OCI-LY3 (cell line): ENCODE data around the gene DNAJC8.

Experiments
- H2AFZ ChIP-seq: fragments of 200-600, 300-600 bp; shearing (Covaris generic); 2 replicates; pipeline ENCODE4 v1.6.0; 2014; ENCODE audit warnings: antibody characterized with exemption, low read depth, low read length
- H3K27ac ChIP-seq: fragments of 200-600, 300-600 bp; sonication (generic); 2 replicates; pipeline ENCODE4 v1.5.1; 2014; ENCODE audit warnings: mild to moderate bottlenecking, low read length, moderate library complexity, mixed read lengths
- H3K27me3 ChIP-seq: fragments of 200-600, 300-600 bp; sonication (generic); 2 replicates; pipeline ENCODE4 v1.6.1; 2014; ENCODE audit warnings: low read depth, low read length, mixed read lengths
- H3K36me3 ChIP-seq: fragments of 200-600, 300-600 bp; sonication (generic); replicated peaks from 2 replicates; pipeline ENCODE3; 2014; ENCODE audit warnings: low read depth, low read length, mixed read lengths
- H3K4me1 ChIP-seq: fragments of 300-600, 200-600 bp; sonication (generic); 2 replicates; pipeline ENCODE4 v1.6.1; 2014; ENCODE audit warnings: low read length, mixed read lengths
- H3K4me2 ChIP-seq: fragments of 200-600, 300-600 bp; sonication (generic); 2 replicates; pipeline ENCODE4 v1.6.1; 2014; ENCODE audit warnings: low read length, mixed read lengths
- H3K4me3 ChIP-seq: fragments of 300-600, 200-600 bp; sonication (generic); 2 replicates; pipeline ENCODE4 v1.5.1; 2014; ENCODE audit warnings: antibody characterized with exemption, mild to moderate bottlenecking, low read length, moderate library complexity
- H3K79me2 ChIP-seq: fragments of 300-600, 200-600 bp; shearing (Covaris generic); 2 replicates; pipeline ENCODE4 v1.6.1; 2014; ENCODE audit warnings: mild to moderate bottlenecking, low read length, mixed read lengths
- H3K9ac ChIP-seq: fragments of 300-600, 200-600 bp; shearing (Covaris generic); 2 replicates; pipeline ENCODE4 v1.6.0; 2014; ENCODE audit warnings: mild to moderate bottlenecking, low read length, moderate library complexity
- H3K9me3 ChIP-seq: fragments of 200-600, 300-600 bp; shearing (Covaris generic); 2 replicates; pipeline ENCODE4 v1.6.1; 2014; ENCODE audit warnings: low read length, mixed read lengths; ENCODE audit not compliant: insufficient read depth
- H4K20me1 ChIP-seq: fragments of 200-600, 300-600 bp; sonication (generic); 2 replicates; pipeline ENCODE4 v1.6.1; 2016; ENCODE audit warnings: low read length, mixed read lengths; ENCODE audit not compliant: insufficient read depth
- EZH2phosphoT487 ChIP-seq: fragments of 200-600 bp; shearing (Covaris generic); IDR thresholded peaks from 2 replicates; pipeline ENCODE4 v1.6.1; 2018; ENCODE audit warnings: antibody characterized with exemption, mixed run types, low read depth
- TF ChIP-seq, protein P1 (sequence below): fragments of 200-600, 300-600 bp; sonication (generic); IDR thresholded peaks from 2 replicates; pipeline ENCODE4 v1.5.1; 2014; ENCODE audit warnings: antibody characterized with exemption, low read length, low read depth

The DNAJC8 gene

DNA sequence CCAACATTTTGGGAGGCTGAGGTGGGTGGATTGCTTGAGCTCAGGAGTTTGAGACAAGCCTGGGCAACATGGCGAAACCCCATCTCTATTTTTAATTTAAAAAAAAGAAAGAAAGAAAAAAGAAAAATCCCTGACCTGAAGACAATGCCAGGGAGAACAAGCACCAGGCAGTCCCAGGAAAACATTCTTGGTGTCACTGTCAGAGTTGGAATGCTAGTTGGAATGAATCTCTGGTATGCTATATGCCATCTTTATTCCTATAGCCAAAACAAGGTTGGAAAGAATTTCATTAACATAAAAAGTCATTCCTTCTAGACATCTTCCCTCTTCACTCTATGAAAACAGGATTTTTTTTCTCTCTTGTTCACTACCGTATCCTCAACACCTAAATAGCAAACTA, 2.8 kb downstream of the DNAJC8 start:
- H4K20me1 ChIP-seq: no peaks in the 10 kb centered on the region
- no peak overlapping the region for H2AFZ ChIP-seq
- no peak overlapping the region for H3K4me2 ChIP-seq
- H3K9ac ChIP-seq: no peak overlapping the region
- TF ChIP-seq, protein P1, sequence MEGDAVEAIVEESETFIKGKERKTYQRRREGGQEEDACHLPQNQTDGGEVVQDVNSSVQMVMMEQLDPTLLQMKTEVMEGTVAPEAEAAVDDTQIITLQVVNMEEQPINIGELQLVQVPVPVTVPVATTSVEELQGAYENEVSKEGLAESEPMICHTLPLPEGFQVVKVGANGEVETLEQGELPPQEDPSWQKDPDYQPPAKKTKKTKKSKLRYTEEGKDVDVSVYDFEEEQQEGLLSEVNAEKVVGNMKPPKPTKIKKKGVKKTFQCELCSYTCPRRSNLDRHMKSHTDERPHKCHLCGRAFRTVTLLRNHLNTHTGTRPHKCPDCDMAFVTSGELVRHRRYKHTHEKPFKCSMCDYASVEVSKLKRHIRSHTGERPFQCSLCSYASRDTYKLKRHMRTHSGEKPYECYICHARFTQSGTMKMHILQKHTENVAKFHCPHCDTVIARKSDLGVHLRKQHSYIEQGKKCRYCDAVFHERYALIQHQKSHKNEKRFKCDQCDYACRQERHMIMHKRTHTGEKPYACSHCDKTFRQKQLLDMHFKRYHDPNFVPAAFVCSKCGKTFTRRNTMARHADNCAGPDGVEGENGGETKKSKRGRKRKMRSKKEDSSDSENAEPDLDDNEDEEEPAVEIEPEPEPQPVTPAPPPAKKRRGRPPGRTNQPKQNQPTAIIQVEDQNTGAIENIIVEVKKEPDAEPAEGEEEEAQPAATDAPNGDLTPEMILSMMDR: no peak
- no peak for TF ChIP-seq EZH2phosphoT487
- no peaks in the 10 kb centered on the region for H3K9me3 ChIP-seq
- no peak overlapping the region for H3K27ac ChIP-seq
- H3K36me3 ChIP-seq: peaks cover 9% of the 10 kb centered on the region
- peaks cover under 1% of the 10 kb centered on the region for H3K4me1 ChIP-seq
- H3K4me3 ChIP-seq: no peak overlapping the region
- H3K79me2 ChIP-seq: peaks cover 30% of the 10 kb centered on the region
- no peaks in the 10 kb centered on the region for H3K27me3 ChIP-seq

DNA sequence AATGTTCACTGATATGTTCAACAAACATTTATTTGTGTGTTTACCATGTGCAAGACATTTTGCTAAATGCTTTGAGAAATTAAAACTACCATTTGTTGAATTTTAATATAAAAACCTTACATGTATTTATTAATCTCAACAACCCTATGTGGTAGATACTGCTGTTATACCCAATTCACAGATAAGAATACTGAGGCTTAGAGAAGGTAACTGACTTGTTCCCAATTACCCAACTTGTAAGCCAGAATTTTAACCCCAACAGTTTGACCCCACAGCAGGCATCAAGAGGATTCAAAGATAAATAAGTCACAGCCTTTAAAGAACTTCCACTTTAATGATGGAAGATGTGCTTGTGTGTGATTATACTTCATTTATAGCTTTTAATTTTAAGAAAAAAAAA, 3.7 kb downstream of the DNAJC8 start:
- peaks cover 9% of the 10 kb centered on the region for H3K36me3 ChIP-seq

DNA sequence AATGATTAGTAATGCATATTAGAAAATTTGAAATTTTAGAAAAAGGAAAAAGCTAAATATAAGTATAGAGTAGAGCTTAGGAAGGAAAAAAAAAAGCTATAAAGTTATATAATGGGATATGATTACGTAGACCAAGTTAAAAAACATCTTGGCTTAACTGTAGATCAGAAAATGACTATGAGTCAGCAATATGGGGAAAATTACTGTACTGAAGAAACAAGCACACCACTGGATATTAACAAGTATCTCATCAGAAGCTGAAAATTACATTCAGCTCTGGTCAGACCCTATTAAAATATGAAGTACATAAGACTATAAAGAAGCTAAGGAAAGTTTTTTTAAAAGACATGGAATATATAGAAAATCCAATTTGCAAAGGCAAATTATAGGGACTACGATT, 19.5 kb downstream of the DNAJC8 start:
- Histone ChIP-seq H3K27ac (no peak overlapping the region), H3K4me2 (no peak overlapping the region), H3K4me3 (no peak overlapping the region), H3K79me2 (no peaks in the 10 kb centered on the region), H3K4me1 (no peaks in the 10 kb centered on the region), H4K20me1 (no peaks in the 10 kb centered on the region), H3K36me3 (peaks cover 6% of the 10 kb centered on the region), H3K9ac (no peak overlapping the region), H3K27me3 (no peaks in the 10 kb centered on the region), H3K9me3 (no peaks in the 10 kb centered on the region), H2AFZ (no peak overlapping the region)
- TF ChIP-seq, protein P1: no peak
- no peak for TF ChIP-seq EZH2phosphoT487

More for the DNA sequence above, 3.7 kb downstream of the DNAJC8 start:
- Histone ChIP-seq H3K4me1 (no peaks in the 10 kb centered on the region; the same call in 1 of the 2 replicates), H4K20me1 (no peaks in the 10 kb centered on the region), H3K9me3 (no peaks in the 10 kb centered on the region), H3K27me3 (no peaks in the 10 kb centered on the region), H2AFZ (no peak overlapping the region), H3K79me2 (peaks cover 30% of the 10 kb centered on the region), H3K4me2 (no peak overlapping the region), H3K4me3 (no peak overlapping the region), H3K27ac (no peak overlapping the region), H3K9ac (no peak overlapping the region)
- TF ChIP-seq, protein P1: no peak
- no peak for TF ChIP-seq EZH2phosphoT487

DNA sequence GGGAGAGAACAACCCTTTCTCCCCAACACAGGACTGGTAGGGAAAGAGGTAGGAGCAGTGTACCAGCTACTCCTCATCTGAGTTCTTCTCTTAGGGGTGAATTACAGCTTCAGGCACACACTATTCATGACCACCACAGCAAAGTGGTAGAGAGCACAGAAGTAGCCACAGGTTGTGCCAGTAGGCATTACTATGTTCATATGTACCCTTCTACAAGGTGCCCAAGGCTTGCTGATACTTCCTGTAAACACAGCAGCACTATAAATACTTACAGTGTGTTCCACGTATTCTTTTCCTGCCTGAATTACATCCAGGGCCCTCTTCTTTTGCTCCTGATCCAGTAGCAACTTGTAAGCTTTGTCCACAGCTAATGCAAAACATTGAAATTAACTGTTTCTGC, 23.1 kb downstream of the DNAJC8 start:
- H4K20me1 ChIP-seq: no peaks in the 10 kb centered on the region
- no peak overlapping the region for H3K4me2 ChIP-seq
- no peak overlapping the region for H3K9ac ChIP-seq
- no peak overlapping the region for H2AFZ ChIP-seq
- TF ChIP-seq EZH2phosphoT487: no peak
- TF ChIP-seq, protein P1: no peak
- H3K9me3 ChIP-seq: no peaks in the 10 kb centered on the region
- H3K4me3 ChIP-seq: no peak overlapping the region
- no peak overlapping the region for H3K27ac ChIP-seq
- no peaks in the 10 kb centered on the region for H3K4me1 ChIP-seq
- H3K36me3 ChIP-seq: peaks cover 7% of the 10 kb centered on the region
- no peaks in the 10 kb centered on the region for H3K27me3 ChIP-seq
- H3K79me2 ChIP-seq: no peaks in the 10 kb centered on the region
